Limb (tissue), 2 donors: ENCODE measurements around the gene GNL1.

Source experiments
- DNase-seq, 2 donors: peaks; one replicate each; pipeline ENCODE4 v3.0.0-alpha.2; 2016; ENCODE audit errors: extremely low spot score in 2 of 2

The GNL1 gene

GRCh38 chr6:30570740-30571074, 14.4 kb upstream of the GNL1 start:
- no peak for DNase-seq

- DNase-seq, result no peak
These were observed 14.0 kb upstream of the GNL1 start for GRCh38 chr6:30570263-30570662.

GRCh38 chr6:30568245-30568644, 12.0 kb upstream of the GNL1 start:
- no peak for DNase-seq

- DNase-seq, result no peak
These were observed 9.5 kb upstream of the GNL1 start for GRCh38 chr6:30565772-30566171.

- no peak for DNase-seq
These were observed 7.8 kb upstream of the GNL1 start for GRCh38 chr6:30564114-30564513.

- DNase-seq, result no peak
These were observed 6.5 kb upstream of the GNL1 start for GRCh38 chr6:30562470-30563425.

- no peak for DNase-seq
These were observed 4.6 kb upstream of the GNL1 start for GRCh38 chr6:30560930-30561329.

- DNase-seq, result peak in 1 of 2 donors; percentile 69
These were observed 1.3 kb upstream of the GNL1 start for GRCh38 chr6:30557683-30557981.

- DNase-seq, result peak; percentile 91 to 94
These were observed 805 bp upstream of the GNL1 start, which contains the start of gene PRR3 for GRCh38 chr6:30556906-30557682. TSS of gene PRR3 (plus strand) at chr6:30557295. CDS start at chr6:30557345, 50 bp downstream.

GRCh38 chr6:30555816-30556065, 548 bp downstream of the GNL1 start:
- peak in 1 of 2 donors; percentile 76 for DNase-seq

GRCh38 chr6:30554962-30555815, 1.1 kb downstream of the GNL1 start:
- DNase-seq, result peak in 1 of 2 donors; percentile 83

- no peak for DNase-seq
These were observed 1.9 kb downstream of the GNL1 start for GRCh38 chr6:30554404-30554803.

GRCh38 chr6:30548375-30548774, 7.9 kb downstream of the GNL1 start:
- DNase-seq, result no peak

- no peak for DNase-seq
These were observed 8.8 kb downstream of the GNL1 start for GRCh38 chr6:30547454-30547853.

- DNase-seq, result peak in 1 of 2 donors; percentile 70
These were observed 11.5 kb downstream of the GNL1 start for GRCh38 chr6:30544666-30545272.

- no peak for DNase-seq
These were observed 12.5 kb downstream of the GNL1 start for GRCh38 chr6:30543821-30544220.

- no peak for DNase-seq
These were observed 13.4 kb downstream of the GNL1 start for GRCh38 chr6:30542915-30543314.

GRCh38 chr6:30542404-30542725, 13.9 kb downstream of the GNL1 start:
- no peak for DNase-seq

GRCh38 chr6:30541515-30542403, 14.5 kb downstream of the GNL1 start:
- DNase-seq, result peak; percentile 80 to 83

- no peak for DNase-seq
These were observed 18.4 kb downstream of the GNL1 start for GRCh38 chr6:30537931-30538330.
